A673 (cell line): Measurements from ENCODE around the gene NSFL1C.

Source experiments
- EZH2 ChIP-seq: fragments of 200-600 bp; sonication (generic); IDR thresholded peaks from 2 replicates; pipeline ENCODE4 v1.6.1; 2017; ENCODE audit warnings: borderline replicate concordance, low read depth, mild to moderate bottlenecking, mixed read lengths, antibody characterized with exemption, low read length; ENCODE audit not compliant: poor library complexity, severe bottlenecking
- TF ChIP-seq, protein P1 (sequence below): fragments of 300-800, 200-600 bp; sonication (generic); conservative IDR thresholded peaks from 2 replicates; pipeline ENCODE4 v1.5.1; 2017; ENCODE audit warnings: low read depth, mild to moderate bottlenecking, antibody characterized with exemption, low read length, moderate library complexity, mixed read lengths

DNA sequence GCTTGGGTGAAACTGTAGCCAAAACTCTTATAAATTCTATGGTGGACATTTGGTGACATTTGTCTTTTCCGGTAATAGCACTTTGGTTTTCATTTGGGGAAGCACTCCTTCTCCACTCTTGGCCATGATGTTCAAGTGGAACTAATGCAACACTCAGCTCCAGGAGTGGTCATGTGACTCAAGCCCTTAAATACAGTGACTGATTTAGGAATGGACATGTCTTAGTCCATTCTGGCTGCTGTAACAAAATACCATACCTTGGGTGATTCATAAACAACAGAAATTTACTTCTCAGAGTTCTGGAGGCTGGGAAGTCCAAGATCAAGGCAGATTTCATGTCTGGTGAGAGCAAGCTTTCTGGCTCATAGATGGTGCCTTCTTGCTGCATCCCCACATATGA lies 63.0 kb downstream of the NSFL1C start:
- TF ChIP-seq, protein P1, sequence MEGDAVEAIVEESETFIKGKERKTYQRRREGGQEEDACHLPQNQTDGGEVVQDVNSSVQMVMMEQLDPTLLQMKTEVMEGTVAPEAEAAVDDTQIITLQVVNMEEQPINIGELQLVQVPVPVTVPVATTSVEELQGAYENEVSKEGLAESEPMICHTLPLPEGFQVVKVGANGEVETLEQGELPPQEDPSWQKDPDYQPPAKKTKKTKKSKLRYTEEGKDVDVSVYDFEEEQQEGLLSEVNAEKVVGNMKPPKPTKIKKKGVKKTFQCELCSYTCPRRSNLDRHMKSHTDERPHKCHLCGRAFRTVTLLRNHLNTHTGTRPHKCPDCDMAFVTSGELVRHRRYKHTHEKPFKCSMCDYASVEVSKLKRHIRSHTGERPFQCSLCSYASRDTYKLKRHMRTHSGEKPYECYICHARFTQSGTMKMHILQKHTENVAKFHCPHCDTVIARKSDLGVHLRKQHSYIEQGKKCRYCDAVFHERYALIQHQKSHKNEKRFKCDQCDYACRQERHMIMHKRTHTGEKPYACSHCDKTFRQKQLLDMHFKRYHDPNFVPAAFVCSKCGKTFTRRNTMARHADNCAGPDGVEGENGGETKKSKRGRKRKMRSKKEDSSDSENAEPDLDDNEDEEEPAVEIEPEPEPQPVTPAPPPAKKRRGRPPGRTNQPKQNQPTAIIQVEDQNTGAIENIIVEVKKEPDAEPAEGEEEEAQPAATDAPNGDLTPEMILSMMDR = no peak
- TF ChIP-seq EZH2 = no peak
